Measurements from ENCODE around the gene GHDC. TPM values are rescaled to one million over a fixed set of nuclear protein-coding genes. Genes with fewer than 3 reads are reported as not detected.

Gene GHDC
- total RNA-seq, 1 experiment from 2014 or later: 8.9 TPM

DNA sequence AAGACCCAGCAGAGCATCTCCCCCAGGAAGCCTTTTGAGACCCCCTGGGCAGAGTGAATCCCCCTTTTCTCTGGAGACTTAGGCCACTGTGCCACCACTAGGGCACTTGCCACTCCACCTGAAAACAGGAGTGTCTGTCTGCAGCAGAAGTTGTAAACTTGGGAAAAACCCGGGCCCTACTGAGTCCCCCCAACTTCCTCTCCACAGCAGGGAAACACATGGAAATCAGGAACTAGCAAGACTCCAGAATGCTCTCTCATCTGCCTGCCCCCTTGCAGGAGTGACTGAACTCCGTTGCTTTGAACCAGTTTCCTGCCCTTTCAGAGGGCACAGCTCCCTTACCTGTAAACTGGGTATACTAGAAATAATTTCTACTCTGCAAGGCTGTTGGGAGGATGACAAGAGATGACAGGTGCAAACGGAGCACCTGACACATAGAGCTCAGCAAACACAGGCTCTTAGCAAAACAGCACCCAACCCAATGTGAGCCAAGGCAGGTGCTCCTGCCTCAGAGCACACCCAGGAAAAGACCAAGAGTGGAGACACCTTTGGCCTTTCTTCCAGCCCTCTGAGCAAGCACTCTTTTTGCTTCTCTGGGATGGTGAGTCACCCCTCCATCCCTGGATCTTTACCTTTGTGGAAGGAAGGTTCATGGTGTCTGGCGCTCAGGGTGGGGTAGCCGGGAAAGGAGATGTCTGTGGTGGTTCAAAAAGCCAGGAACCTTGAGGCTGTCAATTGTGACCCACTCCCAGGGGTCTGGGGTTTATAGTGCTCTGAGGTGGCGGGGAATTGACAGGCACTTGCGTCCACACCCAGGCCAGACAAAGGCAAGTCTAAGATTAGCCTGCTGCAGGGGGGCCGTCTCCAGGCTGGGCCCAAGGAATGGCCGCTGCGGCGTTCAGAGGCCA, 9.3 kb downstream of the GHDC start, which contains the start of gene HCRT:
HCRT (minus strand) TSS at position 740 of the 908 bp plus-strand sequence; CDS start at position 653, 87 bp downstream.
- H3K4me3 Mint-ChIP-seq (ENCODE audit: unreplicated experiment): no peak within 1 kb of the TSS
- TF ChIP-seq, protein P1, sequence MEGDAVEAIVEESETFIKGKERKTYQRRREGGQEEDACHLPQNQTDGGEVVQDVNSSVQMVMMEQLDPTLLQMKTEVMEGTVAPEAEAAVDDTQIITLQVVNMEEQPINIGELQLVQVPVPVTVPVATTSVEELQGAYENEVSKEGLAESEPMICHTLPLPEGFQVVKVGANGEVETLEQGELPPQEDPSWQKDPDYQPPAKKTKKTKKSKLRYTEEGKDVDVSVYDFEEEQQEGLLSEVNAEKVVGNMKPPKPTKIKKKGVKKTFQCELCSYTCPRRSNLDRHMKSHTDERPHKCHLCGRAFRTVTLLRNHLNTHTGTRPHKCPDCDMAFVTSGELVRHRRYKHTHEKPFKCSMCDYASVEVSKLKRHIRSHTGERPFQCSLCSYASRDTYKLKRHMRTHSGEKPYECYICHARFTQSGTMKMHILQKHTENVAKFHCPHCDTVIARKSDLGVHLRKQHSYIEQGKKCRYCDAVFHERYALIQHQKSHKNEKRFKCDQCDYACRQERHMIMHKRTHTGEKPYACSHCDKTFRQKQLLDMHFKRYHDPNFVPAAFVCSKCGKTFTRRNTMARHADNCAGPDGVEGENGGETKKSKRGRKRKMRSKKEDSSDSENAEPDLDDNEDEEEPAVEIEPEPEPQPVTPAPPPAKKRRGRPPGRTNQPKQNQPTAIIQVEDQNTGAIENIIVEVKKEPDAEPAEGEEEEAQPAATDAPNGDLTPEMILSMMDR (IDR thresholded peaks at IDR 0.05; ENCODE audit: unreplicated experiment): no peak
- no peaks in the 10 kb centered on the region for H3K36me3 Mint-ChIP-seq (ENCODE audit: insufficient read depth, unreplicated experiment)
- no peaks in the 10 kb centered on the region for H3K4me1 Mint-ChIP-seq (ENCODE audit: insufficient read depth, unreplicated experiment)
- H3K27me3 Mint-ChIP-seq (ENCODE audit: insufficient read depth, unreplicated experiment): no peaks in the 10 kb centered on the region
- DNase-seq (ENCODE audit: unreplicated experiment): no peak
- no TSS peak for BruUV-seq (replicated peaks)
- H3K27ac Mint-ChIP-seq (ENCODE audit: low read depth, unreplicated experiment): no peak within 1 kb of the TSS
- intact Hi-C loops (cut with micrococcal nuclease): no loop called here
- ChIA-PET POLR2A (no interaction called here), CTCF (interaction anchor here (0.6 kb wide), 1 partner anchor 14 kb away, joined by 3 read pairs; no protein-coding TSS in a partner anchor)
- H3K9me3 Mint-ChIP-seq (ENCODE audit: unreplicated experiment): no peaks in the 10 kb centered on the region

DNA sequence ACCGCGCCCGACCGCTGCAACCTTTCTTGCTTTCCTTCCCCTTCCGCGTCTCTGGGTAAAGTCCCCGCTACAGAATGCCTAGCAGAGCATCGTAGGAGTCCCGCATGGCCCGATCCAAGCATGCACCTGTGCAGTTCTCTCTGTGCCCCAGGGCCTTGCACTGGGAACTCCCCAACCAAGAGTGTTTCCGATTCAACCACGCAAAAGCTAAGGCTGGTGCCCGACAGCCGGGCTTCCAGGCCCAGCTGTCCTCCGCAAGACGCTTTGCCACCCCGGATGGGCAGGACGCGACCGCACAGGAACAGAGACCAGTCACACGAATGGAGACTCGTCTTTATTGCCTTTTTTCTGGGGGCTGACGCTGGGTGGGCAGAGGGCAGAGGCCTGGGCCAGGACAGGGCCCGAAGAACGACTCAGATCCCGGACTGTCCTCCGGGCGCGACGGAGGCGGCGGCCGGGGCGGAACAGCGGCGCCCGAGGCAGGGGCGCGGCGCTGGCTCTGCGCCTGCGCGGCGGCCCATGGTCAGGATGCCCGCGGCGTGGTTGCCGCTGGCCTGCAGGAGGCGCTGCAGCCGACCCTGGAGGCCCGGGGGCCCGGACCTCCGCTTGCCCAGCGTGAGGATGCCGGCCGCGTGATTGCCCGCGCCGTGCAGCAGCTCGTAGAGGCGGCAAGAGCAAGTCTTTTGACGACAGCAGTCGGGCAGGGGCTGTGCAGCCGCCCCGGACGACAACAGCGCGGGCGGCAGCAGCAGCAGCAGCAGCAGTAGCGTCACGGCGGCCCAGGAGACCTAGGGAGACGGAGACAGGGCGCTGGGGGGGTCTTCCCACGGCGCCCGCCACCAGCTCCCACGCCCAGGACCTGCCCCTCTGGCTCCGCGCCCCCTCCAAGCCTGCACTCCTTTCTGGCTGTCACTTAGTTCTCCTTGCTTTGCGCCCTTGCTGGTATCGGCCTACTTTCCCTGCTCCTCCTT, 10.3 kb downstream of the GHDC start:
- intact Hi-C loops (cut with micrococcal nuclease): no loop called here
- Mint-ChIP-seq H3K36me3 (ENCODE audit: insufficient read depth, unreplicated experiment) (no peaks in the 10 kb centered on the region), H3K27ac (ENCODE audit: low read depth, unreplicated experiment) (no peak overlapping the region), H3K4me3 (ENCODE audit: unreplicated experiment) (no peak overlapping the region), H3K27me3 (ENCODE audit: insufficient read depth, unreplicated experiment) (no peaks in the 10 kb centered on the region), H3K4me1 (ENCODE audit: insufficient read depth, unreplicated experiment) (no peaks in the 10 kb centered on the region), H3K9me3 (ENCODE audit: unreplicated experiment) (no peaks in the 10 kb centered on the region)
- BruUV-seq (replicated peaks): no TSS peak
- POLR2A ChIA-PET: no interaction called here
- TF ChIP-seq, protein P1 (IDR thresholded peaks at IDR 0.05; ENCODE audit: unreplicated experiment): peak; percentile 23
- DNase-seq (ENCODE audit: unreplicated experiment): no peak
- CTCF ChIA-PET: interaction anchor here (0.6 kb wide), 1 partner anchor 15 kb away, joined by 3 read pairs; no protein-coding TSS in a partner anchor

DNA sequence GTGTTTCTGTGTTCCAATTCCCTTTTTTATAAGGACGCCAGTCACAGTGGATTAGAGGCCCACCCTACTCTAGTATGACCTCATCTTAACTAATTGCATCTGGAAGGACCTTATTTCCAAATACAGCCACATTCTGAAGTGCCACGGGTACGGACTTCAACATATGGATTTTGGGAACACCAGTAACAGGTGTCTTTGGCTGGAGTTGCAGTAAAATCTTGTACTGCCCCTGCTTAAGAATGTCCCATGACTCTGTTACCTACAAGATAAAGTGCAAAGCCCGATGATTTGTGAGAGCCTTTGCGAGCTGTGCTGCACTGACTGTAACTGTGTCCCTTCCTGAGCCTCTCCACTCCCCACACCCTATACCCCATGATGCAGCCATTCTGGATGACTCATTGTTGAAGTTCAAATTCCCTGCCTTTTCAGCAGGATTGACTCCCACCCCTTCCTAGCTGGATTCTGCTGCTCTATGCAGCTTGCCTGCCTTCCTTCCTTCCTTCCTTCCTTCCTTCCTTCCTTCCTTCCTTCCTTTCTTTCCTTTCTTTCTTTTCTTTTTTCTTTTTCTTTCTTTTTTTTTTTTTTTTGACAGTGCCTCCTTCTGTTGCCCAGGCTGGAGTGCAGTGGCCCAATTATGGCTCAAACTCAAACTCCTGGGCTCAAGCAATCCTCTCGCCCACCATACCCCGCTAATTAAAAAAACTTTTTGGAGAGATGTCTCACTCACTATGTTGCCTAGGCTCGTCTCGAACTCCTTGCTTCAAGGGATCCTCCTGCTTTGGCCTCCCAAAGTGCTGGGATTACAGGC, 11.2 kb downstream of the GHDC start:
- intact Hi-C loops (cut with micrococcal nuclease): no loop called here
- Mint-ChIP-seq H3K36me3 (ENCODE audit: insufficient read depth, unreplicated experiment) (no peaks in the 10 kb centered on the region), H3K4me1 (ENCODE audit: insufficient read depth, unreplicated experiment) (no peaks in the 10 kb centered on the region), H3K4me3 (ENCODE audit: unreplicated experiment) (no peak overlapping the region), H3K27ac (ENCODE audit: low read depth, unreplicated experiment) (no peak overlapping the region), H3K9me3 (ENCODE audit: unreplicated experiment) (no peaks in the 10 kb centered on the region), H3K27me3 (ENCODE audit: insufficient read depth, unreplicated experiment) (no peaks in the 10 kb centered on the region)
- TF ChIP-seq, protein P1 (IDR thresholded peaks at IDR 0.05; ENCODE audit: unreplicated experiment): no peak
- ChIA-PET CTCF (no interaction called here), POLR2A (no interaction called here)
- peak; percentile 20 for DNase-seq (ENCODE audit: unreplicated experiment)
- no TSS peak for BruUV-seq (replicated peaks)

Measured in MCF 10A (cell line).